Mammary epithelial cell (primary cell): Measurements from ENCODE around the gene OBI1.

Experiments used
- CTCF ChIP-seq, 2 donors: IDR thresholded peaks in 1 of 2; conservative IDR thresholded peaks in 1 of 2; 2 replicates each; pipeline ENCODE4 v1.5.1; 2011 to 2012; ENCODE audit warnings: inconsistent platforms in 2 of 2, low read length in 2 of 2, mild to moderate bottlenecking in 2 of 2, control low read depth in 1 of 2, low read depth in 1 of 2; ENCODE audit not compliant: insufficient read depth in 1 of 2; ENCODE audit errors: extremely low read depth in 1 of 2
- EZH2 ChIP-seq: IDR thresholded peaks from 2 replicates; pipeline ENCODE4 v1.6.1; 2012; ENCODE audit warnings: low read length, inconsistent platforms, borderline replicate concordance

GRCh38 chr13:78611040-78611439 lies 47.9 kb downstream of the OBI1 start:
- TF ChIP-seq CTCF (conservative IDR thresholded peaks at IDR 0.05 in 1 of 2, IDR thresholded peaks at IDR 0.05 in 1 of 2; ENCODE audit: extremely low read depth in 1 of 2, insufficient read depth in 1 of 2, low read depth in 1 of 2, low read length in 2 of 2): no peak
- no peak for TF ChIP-seq EZH2
